OCI-M2 (cell line): Measurements from ENCODE around the gene SCARB1.

Experiments
- DNase-seq: peaks from one replicate; lab custom pipeline; 2025; ENCODE audit not compliant: unreplicated experiment; lab: John Stamatoyannopoulos, UW

Gene SCARB1

GRCh38 chr12:124824195-124824594 lies 39.5 kb downstream of the SCARB1 start:
- no peak for DNase-seq

DNA sequence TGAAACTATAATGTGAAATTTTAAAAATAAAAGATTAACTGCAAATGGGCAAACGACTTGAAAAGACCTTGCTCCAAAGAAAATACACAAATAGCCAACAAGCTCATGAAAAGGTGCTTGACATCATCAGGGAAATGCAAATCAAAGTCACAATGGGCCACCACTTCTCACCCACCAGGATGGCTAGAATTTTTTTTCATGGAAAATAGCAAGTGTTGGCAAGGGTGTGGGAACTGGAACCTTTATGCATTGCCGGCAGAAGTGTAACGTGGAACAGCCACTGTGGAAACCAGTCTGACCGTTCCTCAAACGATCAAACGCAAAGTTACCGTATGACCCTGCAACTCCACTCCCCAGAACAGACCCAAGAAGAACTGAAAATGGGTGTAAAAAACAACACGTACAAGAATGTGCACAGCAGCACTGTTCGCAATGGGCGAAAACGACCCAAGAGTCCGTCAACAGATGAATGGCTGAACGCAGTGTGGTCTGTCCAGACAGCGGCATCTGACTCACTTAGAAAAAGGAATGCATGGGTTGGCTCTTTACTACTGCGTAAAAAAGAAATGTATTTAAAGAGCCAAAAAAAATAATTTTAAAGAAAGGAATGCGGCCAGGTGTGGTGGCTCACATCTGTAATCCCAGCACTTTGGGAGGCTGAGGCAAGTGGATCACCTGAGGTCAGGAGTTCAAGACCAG lies 40.2 kb downstream of the SCARB1 start:
- no peak for DNase-seq

DNA sequence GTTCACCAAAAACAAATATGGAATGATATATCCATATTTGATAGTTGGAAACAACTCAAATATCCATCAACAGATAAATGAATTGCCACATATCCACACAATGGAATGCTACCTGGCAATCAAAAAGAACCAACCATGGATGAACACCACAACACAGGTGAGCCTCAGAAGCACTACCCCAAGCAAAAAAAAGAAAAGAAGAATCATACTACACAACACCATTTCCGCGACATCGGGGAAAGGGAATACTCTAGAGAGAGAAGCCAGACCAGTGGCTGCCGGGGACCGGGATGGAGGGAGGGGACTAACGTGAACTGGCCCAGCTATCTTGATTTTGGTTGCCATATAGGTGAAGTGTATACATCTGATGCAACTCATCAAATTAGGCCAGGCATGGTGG lies 41.4 kb downstream of the SCARB1 start:
- no peak for DNase-seq

GRCh38 chr12:124821252-124822200 lies 42.1 kb downstream of the SCARB1 start:
- DNase-seq: no peak

- no peak for DNase-seq
Measured at GRCh38 chr12:124820199-124820598, 43.5 kb downstream of the SCARB1 start.

DNA sequence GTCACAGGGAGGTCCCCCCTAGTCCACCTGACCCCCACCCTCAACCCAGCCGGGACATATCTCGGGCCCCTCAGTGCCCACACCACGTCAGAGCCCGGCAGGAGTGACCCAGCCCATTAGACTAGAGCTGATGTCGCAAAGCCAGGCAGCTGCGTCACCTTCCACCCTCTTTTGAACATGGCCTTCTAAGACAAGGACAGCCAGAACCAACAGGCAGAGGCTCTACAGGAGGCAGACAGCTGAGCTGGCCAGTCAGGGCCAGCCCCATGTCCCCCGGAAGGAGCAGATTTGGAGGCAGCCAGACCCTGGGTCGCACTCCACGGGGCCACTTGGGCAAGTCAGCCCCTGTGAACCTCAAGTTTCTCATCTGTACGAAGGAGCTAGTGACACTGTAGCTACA lies 44.1 kb downstream of the SCARB1 start:
- no peak for DNase-seq

GRCh38 chr12:124819080-124819479 lies 44.6 kb downstream of the SCARB1 start:
- no peak for DNase-seq

GRCh38 chr12:124817076-124818000 lies 46.3 kb downstream of the SCARB1 start:
- DNase-seq: no peak

DNA sequence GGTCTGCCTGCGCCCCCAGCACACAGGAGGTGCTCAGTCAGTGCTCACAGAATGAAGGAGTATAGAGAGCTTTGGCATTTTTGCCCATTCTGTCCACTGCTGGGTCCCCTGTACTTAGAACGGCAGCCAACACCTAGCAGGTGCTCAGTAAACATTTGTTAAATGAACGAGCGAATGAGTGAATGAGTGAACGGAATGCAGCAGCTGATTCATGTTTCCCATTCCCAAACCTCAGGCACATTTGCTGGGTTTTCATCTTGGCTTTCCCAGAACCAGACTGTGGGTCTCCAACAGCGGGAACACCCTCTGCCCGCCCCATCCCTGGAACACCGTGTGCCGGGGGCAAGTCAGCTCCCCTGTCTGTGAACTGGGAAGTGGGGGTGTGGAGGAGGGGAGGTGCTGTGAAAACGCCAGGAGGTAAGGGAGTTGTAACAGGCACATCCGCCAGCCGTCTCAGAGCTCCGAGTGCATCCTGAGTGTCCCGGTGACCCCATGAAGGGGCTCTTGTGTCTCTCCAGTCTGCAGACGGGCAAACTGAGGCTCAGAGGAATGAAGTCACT lies 47.3 kb downstream of the SCARB1 start:
- no peak for DNase-seq

DNA sequence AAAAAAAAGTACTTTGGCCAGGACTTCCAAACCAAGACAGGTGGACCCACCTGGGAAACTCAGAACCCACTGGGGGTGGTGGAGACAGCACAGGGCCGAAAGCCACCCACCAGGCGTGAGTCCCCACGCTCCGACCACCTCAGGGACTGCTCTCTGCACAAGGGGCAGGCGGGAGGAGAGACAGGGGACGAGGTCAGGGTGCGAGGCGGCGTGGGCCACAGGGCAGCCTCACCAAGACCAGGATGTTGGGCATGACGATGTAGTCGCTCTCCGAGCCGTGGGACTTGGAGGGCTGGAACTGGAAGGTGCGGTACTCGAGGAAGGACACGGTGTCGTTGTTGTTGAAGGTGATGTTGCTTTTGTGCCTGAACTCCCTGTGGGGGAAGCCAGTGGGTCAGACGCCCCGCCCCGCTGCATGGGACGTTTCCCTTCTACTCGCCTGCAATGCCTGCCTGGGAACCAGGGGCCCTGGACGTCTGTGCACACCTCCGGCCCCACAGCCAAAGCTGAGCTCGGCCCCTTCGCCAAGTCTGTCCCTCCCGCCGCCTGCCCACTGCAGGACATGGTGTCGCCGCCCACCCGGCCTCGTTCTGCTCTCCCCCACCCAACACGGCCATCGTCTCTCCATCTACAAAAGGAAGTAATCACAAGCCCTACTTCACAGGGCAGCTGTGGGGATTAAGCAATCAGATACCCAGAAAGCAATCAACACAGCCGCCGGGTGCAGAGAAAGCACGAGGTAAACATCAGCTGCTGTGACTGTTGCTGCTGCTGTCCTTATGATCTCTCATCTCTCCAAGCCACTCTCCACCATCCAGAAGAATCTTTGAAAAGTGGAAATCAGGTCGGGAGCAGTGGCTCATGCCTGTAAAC lies 48.7 kb downstream of the SCARB1 start:
- no peak for DNase-seq

GRCh38 chr12:124813782-124814181 lies 49.9 kb downstream of the SCARB1 start:
- DNase-seq: no peak

- no peak for DNase-seq
Measured at GRCh38 chr12:124812979-124813378, 50.7 kb downstream of the SCARB1 start.

DNA sequence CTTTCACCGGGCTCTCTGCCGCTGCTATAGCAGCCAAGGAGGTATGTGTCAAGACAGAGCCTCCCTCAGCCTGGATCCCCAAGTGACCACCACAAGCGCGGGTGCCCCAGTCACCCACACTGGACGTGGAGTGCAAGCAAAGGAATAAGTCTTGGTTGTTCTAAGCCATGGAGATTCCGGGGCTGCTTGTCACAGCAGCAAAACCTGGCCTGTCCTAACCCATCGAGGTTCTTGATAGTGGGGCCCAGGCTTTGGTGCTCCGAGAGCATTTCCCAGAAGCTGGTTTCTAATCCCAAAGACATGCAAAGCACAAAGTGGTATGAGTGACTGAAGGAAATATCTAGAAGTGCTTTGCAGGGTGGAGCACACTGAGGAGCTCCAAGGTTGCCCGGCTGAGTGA lies 51.3 kb downstream of the SCARB1 start:
- DNase-seq: no peak

DNA sequence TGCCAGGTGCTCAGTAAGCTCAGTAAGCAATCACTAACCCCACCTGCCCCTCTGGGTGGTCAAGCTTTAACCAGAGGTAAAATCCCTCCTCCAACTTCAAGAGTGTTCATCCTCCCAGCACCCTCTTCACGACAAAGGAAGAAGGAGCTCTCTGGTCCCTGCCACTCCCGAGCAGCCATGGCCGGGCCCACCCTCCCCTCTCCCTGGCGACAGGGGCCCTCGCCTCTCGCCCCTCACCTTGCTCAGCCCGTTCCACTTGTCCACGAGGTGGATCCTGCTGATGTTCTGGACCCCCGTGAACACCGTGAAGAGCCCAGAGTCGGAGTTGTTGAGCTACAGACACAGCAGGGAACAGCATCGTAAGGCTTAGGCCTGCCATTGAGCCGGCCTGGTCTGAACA lies 52.0 kb downstream of the SCARB1 start:
- no peak for DNase-seq

DNA sequence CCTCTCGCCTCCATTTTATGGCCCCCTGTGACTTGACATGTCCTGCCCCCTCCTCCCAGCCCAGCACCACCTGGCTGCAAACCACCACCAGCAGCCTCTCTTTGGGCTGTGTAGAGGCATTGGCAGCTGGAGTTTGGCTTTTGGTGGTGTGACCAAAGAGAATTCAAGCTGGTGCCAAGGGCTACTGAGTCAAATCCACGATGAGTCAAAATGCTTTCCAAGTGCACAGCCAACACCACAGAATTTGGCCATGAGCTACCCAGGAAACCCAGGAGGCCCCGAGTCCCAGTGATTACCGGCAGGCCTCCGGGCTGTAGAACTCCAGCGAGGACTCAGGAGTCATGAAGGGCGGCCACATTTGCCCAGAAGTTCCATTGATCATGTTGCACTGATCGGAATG lies 53.8 kb downstream of the SCARB1 start:
- no peak for DNase-seq

DNA sequence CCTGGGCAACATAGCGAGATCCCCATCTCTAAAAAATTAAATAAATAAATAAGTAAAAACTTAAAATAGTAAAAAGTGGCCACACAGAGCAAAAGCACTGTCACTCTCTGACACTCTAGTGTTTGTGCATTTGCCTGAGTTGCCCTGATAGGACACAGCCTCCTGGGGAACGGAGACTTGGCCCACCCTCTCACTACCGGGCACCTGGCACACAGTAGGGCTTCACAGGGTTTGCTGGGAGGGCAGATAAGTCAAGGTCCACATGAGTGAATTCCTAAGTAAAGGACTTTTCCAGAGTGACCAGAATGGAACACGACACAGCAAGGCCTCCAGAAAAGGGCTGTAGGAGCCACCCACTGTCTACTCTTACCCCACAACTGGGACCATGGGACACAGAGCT lies 54.3 kb downstream of the SCARB1 start:
- DNase-seq: no peak

- no peak for DNase-seq
Measured at GRCh38 chr12:124808272-124808671, 55.4 kb downstream of the SCARB1 start.

DNA sequence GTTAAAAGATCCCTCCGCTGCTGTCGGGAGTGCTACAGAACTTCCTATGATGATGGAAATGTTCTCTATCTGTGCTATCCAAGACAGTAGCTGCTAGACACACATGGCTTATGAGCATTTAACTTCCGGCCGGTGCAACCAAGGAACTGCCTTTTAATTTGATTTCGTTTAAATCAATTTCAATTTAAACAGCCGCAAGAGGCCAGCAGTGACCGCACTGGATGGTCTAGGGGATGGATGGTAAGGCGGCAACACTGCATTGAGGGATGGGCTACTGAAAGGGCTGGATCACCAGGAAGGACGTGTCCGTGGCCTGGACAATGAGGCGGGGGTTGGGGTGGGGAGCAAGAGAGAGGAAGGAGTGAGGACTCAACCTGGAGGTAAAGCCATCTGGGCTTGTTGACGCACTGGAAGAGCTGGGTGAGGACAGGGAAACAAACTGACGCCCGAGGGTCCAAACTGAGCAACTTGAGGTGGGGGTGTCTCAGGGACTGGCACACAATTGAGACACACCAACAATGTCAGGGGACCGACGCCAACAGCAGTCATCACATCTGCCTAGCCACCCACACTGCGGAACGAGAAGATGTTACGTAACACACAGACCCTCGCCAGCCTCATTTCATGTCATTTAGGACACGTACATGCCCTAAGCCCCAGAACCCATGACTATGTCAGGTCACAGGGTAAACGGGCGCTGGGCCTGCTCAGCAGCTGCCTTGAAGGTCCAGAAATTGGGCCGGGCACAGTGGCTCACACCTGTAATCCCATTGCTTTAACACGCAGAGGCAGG lies 57.6 kb downstream of the SCARB1 start:
- no peak for DNase-seq

DNA sequence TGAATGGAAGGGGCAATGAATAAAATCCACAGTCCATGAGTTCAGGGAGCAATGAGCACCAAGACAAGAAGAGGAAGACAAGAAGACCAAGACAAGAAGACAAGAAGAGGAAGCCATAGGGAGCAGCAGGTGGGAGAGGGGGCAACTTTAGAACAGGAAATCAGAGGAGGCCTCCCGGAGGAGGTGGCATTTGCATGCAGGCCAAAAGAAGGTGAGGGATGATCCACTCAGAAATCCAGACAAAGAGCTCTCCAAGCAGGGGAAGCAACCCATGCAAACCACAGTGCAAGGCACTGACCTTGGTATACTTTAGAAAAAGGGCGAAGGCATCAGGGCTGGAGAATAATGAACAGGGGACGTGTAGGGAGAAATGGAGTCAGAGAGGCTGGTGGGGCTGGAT lies 58.6 kb downstream of the SCARB1 start:
- no peak for DNase-seq
